DMS53 treated with DMSO at 0.1 percent for 48 hours (cell line): ENCODE measurements around the gene TRABD2B.

Experiments used
- DNase-seq: peaks from one replicate; lab custom pipeline; 2025; ENCODE audit not compliant: unreplicated experiment; lab: John Stamatoyannopoulos, UW

TRABD2B gene

DNA sequence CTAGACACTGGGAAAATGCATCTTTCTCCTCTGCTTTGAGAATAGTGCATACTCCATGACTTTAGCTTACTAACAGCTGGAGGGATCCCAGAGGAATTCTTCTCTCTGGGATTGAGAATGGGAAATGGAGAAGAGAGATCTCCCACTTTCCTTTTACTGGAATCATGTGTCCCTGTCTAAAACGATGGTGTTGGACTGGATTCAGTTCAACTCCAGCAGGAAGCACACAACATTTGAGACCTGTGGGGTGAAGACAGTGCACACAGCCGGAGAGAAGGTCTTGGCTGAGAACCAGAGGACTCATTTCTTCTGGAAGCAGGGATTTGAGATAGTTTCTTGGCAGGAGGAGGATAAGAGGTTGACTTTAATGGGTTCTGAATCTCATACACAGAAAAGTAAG lies 58.7 kb downstream of the TRABD2B start:
- DNase-seq: no peak

GRCh38 chr1:47937586-47938254 lies 59.5 kb downstream of the TRABD2B start:
- no peak for DNase-seq

GRCh38 chr1:47936916-47937551 lies 60.2 kb downstream of the TRABD2B start:
- DNase-seq: no peak

DNA sequence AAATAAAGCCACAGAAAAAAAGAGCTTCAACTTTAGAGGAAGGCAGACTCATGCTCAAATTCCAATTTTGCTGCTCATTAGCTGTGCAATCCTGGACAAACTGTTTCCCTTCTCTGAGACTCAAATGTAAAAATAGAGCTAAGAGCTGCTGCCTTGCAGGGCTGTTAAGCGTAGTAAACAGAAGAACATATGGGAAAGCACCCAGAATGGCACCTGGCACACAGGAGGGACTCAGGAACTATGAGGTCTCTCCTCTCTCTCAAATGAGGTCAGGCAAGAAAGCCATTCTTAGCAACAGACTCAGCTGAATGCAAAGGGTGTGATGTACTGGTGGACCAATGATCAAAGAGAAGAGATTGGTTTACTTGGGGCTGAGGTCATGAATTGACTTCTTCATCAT lies 61.3 kb downstream of the TRABD2B start:
- no peak for DNase-seq

- DNase-seq: no peak
Measured at GRCh38 chr1:47935163-47935562, 62.0 kb downstream of the TRABD2B start.

- no peak for DNase-seq
Measured at GRCh38 chr1:47934243-47934805, 62.9 kb downstream of the TRABD2B start.

DNA sequence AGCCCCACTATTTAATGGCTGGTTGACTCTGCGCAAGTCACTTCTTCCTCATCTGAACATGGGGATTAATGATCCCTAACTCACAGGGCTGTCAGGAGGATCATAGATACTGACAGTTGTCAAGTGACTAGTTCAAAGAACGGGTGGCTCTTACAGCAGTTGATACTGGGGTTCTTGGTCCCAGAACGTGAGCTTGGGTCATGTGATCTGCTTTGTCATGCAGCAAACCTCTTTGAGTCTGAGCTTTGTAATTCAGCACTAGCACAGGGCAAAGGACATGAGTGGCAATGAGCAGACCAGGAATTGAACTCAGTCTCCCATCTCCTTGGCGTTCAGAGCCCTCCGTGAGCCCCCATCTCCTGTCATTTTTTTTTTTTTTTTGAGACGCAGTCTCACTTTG lies 64.4 kb downstream of the TRABD2B start:
- no peak for DNase-seq

- peak; percentile 92 for DNase-seq
Measured at GRCh38 chr1:47931395-47931794, 65.8 kb downstream of the TRABD2B start.

GRCh38 chr1:47930210-47930840 lies 66.9 kb downstream of the TRABD2B start:
- no peak for DNase-seq

DNA sequence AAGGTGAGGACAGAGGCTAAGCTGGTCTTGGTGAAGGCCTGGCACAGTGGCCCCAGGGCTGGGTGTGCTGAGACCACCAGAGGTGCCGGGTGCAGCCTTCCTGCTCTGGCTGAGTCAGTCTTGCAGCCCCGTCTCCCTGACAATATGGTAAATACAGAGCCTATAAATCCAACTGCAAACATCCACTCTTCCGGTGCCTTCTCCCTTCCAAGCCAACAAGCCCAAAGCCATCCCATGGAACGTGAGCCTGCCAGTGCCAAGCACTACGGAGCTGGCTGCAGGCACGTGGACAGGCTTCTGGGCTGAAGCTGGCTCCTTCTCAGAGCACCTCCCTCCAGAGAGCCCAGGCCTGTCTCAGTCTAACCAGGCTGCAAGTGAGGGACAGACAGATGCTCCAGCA lies 70.0 kb downstream of the TRABD2B start:
- peak; percentile 90 for DNase-seq

- no peak for DNase-seq
Measured at GRCh38 chr1:47926461-47926999, 70.7 kb downstream of the TRABD2B start.

DNA sequence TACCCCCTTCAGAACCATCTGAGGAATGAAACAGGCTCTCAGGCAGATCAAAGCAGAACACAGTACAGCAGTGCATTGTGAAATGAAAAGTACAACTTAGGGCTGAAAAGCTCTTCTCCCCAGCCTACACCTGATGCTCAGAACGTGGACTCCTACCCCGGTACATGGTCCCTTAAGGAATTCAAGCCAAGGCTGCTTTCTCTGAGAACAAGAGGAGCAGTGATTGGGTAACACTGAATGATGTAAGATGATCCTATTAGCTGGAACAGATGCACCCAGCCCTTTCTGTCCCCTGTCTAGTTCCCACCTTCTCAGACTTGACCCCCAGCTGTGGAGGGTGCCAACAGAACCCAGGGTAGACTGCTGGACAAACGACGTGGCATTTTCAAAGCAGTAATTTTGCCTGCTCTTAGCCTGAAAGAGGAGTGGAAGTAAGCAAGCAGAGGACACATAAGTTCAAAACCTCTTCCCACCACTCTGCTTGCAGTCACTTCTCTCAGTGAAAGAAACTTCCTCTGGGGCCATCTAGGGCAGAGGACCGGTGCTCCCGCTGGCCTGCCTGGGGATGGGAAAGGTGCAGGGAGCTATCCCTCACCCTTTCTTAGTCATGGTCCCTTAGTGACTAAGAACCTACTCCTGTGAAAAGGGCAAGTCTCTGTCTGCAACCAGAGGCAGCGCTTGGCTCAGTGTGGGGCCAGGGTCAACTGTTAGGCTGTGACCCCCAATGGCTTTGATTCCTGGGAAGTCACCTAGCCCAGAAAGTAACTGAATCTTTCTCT lies 72.7 kb downstream of the TRABD2B start:
- DNase-seq: no peak

DNA sequence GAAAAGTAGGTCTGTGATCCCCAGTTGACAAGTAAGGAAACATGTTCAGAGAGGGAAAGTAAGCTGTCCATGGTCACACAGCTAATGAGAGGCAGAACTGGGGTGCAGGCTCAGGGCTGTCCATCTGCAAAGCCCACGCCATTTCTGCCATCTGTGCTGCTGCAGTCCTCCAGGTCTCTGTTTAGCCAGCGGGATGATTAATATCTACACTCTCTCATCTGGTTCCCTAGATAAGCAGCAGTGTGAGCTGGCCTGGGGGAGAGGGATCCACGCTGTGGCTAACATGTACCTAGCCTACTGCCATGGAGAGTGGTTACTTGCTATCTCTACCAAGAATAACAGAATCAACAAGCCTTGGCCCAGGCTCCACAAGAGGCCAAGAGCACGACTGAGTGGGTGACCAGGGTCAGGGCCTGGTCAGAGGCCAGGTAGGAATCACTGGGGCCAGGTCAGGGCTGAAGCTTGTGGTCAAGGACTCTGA lies 75.2 kb downstream of the TRABD2B start:
- no peak for DNase-seq

DNA sequence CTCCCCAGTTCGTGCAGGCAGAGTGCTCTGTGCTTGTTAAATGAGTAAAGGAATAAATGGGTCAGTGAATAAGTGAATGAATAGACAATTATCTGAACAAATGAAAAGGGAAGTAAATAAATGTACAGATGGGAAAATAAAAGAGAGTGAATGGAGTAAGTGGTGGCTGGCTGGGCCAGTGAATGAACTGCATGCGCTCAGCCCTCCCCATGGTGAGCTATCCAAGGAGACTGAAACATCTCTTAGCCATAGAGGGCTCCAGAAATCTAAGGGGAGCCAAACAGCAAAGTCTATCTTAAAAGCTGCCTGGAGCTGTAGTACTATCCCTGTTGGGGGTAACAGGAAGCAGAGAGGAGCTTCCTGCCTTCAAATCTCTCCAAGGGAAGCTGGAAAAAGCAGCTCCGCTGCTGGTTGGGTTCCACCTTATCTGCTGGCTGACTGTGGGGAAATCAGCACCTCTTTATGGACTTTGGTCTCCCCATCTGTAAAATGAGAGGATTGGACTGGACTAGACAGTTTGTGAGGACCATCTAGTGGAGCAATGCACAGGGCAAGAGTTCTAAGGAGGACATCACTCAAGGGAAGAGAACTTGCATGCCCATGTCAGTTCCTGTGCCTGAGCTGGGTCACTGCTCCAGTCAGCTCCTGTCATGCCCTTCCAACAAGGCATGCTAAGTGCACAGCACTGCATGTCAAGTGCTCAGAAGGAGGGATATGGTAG lies 77.9 kb downstream of the TRABD2B start:
- no peak for DNase-seq

DNA sequence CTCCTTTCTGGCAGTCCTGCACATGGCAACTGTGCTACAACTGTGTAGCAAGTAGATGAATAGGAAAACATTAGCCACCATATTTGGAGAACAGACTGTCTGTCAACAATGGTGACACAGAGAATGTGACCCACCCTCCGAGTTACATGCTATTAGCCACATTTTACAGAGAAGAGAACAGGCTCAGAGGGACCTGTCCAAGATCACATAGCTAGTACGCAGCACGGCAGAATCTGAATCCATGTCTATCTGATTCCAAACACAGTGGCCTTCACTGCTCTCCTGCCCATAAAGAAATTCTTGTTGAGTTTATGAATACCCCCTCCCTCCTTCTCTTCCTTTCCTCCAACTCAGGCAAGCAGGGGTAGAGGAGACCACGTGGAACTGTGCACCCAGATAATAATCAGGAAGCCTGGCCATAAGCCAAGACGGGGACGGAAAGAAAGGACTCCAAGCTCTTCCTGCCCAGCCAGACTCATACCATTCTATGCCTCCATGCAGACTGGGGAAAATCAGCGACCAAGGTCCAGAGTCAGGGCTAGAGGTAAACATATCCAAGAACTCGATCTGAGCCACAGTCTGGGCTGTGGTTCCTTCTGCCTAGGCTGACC lies 78.8 kb downstream of the TRABD2B start:
- DNase-seq: no peak

DNA sequence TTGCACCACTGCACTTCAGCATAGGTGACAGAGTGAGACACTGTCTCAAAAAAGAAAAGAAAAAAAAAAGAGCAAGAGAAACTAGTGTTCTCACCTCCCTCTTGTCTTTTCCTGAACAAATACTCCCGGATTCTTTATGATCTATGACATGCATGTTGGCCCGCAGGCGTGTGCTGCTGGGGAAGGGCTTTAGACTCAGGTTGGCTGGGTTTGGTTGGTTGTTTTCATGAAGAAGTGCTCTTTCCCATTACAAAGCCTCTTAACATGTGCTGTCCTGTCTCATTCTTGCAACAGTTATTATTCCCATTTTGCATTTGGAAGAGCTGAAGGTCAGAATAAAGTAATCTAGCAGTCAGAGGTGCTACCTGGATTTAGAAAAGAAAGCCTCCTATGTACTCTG lies 79.5 kb downstream of the TRABD2B start:
- no peak for DNase-seq

GRCh38 chr1:47915677-47916353 lies 81.4 kb downstream of the TRABD2B start:
- no peak for DNase-seq

GRCh38 chr1:47914952-47915676 lies 82.1 kb downstream of the TRABD2B start:
- no peak for DNase-seq
